SJSA1 (cell line): ENCODE results near the gene MUSK. TPM values are rescaled to one million over a fixed set of nuclear protein-coding genes. Genes with fewer than 3 reads are reported as not detected.
"Not testable (repeated sequence)": the region's sequence is repeated elsewhere in the genome, so short reads cannot be mapped to it uniquely, and the experiment has no call there.

ENCODE experiments used
- DNase-seq, 2 experiments: peaks; one replicate each; pipeline ENCODE4 v3.0.0-alpha.2; 2015 to 2020; ENCODE audit warnings: low spot score in 2 of 2, low read depth in 1 of 2
- H3K27ac ChIP-seq: fragments of 250-450 bp; sonication (Bioruptor Pico); 2 replicates; pipeline ENCODE4 v1.5.1; 2020; ENCODE audit warnings: mild to moderate bottlenecking, moderate library complexity
- H3K27me3 ChIP-seq: fragments of 250-450 bp; sonication (Bioruptor Pico); replicated peaks from 2 replicates; pipeline ENCODE4 v1.5.1; 2020; ENCODE audit warnings: mild to moderate bottlenecking, moderate library complexity
- H3K36me3 ChIP-seq: fragments of 250-450 bp; sonication (Bioruptor Pico); 2 replicates; pipeline ENCODE4 v1.5.1; 2020; ENCODE audit warnings: mild to moderate bottlenecking
- H3K4me1 ChIP-seq: fragments of 250-450 bp; sonication (Bioruptor Pico); replicated peaks from 2 replicates; pipeline ENCODE4 v1.6.1; 2021; ENCODE audit warnings: mild to moderate bottlenecking
- H3K4me3 ChIP-seq: fragments of 250-450 bp; sonication (Bioruptor Pico); 2 replicates; pipeline ENCODE4 v1.5.1; 2020; ENCODE audit warnings: mild to moderate bottlenecking
- H3K9me3 ChIP-seq: fragments of 250-450 bp; sonication (Bioruptor Pico); replicated peaks from 2 replicates; pipeline ENCODE4 v1.5.1; 2020; ENCODE audit warnings: mild to moderate bottlenecking
- total RNA-seq: library from RNA; depleted of rRNA; stranded (reverse); fragments of >200 nt; shearing (Covaris generic); gene quantifications from 2 replicates; pipeline ENCODE4 v1.2.3, GENCODE V29; 2014

Gene MUSK
- total RNA-seq, 1 experiment from 2014 or later = 0.08 TPM

DNA sequence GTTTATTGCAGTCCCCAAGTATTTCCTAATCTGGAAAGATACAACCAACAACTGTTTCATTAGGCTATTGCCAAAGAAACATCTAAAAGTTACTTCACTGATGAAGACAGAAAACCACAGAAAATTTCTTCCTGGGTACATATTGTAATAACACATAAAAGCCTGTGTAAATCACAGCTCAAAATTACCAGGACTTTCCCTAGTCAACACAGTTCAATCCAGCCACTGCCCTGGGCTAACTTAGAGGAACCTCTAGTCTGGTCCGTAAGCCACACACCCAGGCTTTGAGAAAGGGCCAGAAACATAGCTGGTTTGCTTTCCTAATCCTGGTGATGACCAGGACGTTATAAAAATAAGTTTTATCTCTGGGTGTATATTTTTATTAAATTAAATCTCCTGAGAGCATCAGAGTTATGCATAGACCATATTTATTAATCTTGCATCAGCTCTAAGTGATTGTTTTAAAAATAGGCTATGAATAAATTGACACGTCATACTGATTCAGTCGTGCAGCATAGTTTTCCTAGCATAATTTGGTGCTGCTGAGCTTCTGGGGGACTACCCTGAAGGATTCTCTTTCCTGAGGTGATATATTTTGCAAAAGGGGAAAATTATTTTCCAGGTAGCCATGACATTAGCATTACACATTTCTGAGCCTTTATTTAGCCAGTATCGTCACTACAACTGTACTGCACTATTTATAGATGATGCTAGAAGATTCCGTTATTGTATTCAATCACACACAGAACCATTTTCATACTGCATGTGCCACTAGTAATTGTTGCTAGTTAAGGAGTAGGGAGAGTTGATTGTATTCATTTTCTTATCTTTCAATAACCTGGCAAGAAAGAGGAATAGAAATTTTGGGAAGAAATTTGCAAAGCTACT, 12.6 kb upstream of the MUSK start:
- no peaks in the 10 kb centered on the region for H3K36me3 ChIP-seq
- DNase-seq = no peak
- H3K4me1 ChIP-seq = peaks cover 9% of the 10 kb centered on the region
- no peaks in the 10 kb centered on the region for H3K27me3 ChIP-seq
- no peaks in the 10 kb centered on the region for H3K9me3 ChIP-seq
- no peak overlapping the region for H3K27ac ChIP-seq
- no peak overlapping the region for H3K4me3 ChIP-seq

DNA sequence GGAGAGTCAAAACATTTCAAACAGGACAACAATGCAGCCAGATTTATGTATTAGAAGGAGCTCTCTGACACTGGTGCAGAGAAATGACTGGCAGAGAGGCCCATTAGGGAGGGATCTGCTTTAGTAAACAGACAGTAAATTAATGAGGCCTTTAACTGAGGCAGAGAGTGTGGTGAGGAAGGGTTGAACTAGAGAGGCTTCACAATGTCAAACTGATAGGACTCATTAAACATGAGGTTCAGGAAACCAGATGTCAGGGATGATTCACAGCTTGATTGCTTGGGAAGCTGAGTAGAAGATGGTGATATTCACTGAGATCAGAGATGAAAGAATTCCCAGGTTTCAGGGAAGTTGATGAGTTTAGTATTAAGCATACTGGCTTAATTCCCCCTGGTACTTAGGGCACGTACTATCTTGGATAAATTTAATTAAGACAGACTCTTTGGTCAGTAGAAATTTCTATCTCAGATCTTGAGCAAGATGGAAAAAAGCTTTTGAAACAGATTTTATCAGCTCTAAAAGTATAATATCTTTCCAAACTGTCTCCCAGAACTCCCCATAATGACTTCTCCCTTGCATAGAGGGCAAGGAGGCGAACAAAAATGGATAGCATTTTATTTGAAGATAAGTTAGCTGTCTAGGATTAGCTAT, 8.6 kb upstream of the MUSK start:
- Histone ChIP-seq H3K4me1 (no peaks in the 10 kb centered on the region), H3K27me3 (no peaks in the 10 kb centered on the region), H3K9me3 (no peaks in the 10 kb centered on the region), H3K27ac (no peak overlapping the region), H3K4me3 (no peak overlapping the region), H3K36me3 (no peaks in the 10 kb centered on the region)
- no peak for DNase-seq

DNA sequence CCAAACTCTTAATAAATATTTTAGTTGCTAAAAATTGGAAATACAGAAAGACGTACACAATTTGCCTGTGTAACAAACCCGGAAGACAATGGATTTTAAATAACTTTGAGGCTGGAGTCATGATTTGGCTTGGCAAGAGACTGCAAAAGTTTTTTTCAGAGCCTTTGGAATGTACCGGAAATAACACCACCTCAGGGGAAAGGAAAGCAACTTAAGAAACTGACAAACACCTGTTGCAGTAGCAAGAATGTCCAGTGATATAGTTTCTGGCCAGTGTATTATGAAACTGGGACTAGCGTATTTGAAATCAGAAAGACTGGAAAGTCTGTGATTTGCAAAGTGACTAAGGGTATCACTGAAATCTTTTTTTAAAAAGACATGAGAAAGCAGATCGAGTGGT, 842 bp downstream of the MUSK start:
- no peak overlapping the region for H3K27ac ChIP-seq
- no peaks in the 10 kb centered on the region for H3K36me3 ChIP-seq
- H3K9me3 ChIP-seq = no peaks in the 10 kb centered on the region
- H3K27me3 ChIP-seq = no peaks in the 10 kb centered on the region
- peaks cover 6% of the 10 kb centered on the region for H3K4me1 ChIP-seq
- no peak for DNase-seq
- H3K4me3 ChIP-seq = no peak overlapping the region

DNA sequence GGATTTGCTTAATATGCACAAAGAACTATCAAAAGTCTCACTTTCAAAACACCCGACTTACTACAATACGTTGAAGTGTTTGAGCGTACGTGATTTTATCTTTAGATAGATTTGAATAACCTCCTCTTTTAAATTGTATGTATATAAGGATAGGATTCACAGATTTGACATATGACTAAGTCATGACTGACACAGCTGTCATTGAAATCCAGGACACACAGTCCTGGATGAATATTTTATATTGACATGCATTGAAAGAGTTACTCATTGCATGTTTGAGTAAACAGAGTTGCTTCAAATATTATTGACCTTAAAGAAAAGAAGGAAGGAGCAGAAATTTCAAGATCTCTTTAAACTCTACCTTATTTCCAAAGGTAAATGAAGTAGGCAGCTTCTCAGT, 3.3 kb downstream of the MUSK start:
- Histone ChIP-seq H3K36me3 (no peaks in the 10 kb centered on the region), H3K4me3 (no peak overlapping the region), H3K4me1 (peaks cover 6% of the 10 kb centered on the region), H3K9me3 (no peaks in the 10 kb centered on the region), H3K27ac (no peak overlapping the region), H3K27me3 (no peaks in the 10 kb centered on the region)
- DNase-seq = no peak

DNA sequence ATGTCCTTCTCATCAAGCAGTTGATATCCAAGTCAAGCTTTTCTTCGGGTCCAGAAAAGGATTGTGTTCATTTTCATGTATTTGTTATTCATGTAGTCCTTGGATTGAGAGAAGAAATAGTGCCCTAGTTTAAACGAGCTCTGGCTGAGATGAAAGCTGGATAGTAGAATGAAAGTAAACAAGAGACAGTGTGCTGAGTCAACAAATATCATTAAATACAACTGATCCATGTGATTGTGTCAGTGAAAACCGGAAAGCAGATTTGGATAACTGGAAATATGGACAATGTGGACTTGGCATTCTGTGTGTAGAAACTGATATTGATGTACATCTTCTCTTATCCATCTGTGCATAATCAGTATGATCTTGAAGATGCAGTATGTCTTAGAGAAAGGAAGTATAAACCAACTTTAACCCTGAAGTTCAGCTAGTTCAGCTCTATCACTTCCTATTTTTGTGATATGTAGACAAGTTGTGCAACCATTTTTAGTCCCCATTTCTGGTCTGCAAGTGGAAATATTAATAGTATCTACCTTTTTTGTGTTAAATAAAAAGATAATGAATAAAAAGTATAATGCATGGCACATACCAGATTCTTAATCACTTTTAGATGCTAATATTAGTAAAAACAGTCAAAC, 4.4 kb downstream of the MUSK start:
- Histone ChIP-seq H3K4me1 (peaks cover 6% of the 10 kb centered on the region), H3K4me3 (no peak overlapping the region), H3K36me3 (no peaks in the 10 kb centered on the region), H3K27ac (no peak overlapping the region), H3K9me3 (no peaks in the 10 kb centered on the region), H3K27me3 (no peaks in the 10 kb centered on the region)
- no peak for DNase-seq

DNA sequence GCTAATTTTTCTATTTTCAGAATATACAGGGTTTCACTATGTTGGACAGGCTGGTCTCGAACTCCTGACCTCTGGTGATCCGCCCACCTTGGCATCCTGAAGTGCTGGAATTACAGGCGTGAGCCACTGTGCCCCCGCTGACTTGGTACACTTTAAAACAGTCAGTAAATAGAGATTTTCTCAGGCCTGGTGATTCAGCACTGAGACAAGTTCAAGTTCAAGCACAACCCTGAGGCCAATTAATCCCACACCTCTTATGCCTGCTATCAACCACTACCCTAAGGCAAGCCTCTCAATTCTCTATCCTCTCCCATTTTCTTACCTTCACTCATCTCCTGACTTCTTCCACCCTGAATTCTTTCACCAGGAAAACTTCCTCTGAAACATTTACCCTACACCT, 18.9 kb downstream of the MUSK start:
- no peak for DNase-seq
- no peak overlapping the region for H3K27ac ChIP-seq
- no peaks in the 10 kb centered on the region for H3K27me3 ChIP-seq

DNA sequence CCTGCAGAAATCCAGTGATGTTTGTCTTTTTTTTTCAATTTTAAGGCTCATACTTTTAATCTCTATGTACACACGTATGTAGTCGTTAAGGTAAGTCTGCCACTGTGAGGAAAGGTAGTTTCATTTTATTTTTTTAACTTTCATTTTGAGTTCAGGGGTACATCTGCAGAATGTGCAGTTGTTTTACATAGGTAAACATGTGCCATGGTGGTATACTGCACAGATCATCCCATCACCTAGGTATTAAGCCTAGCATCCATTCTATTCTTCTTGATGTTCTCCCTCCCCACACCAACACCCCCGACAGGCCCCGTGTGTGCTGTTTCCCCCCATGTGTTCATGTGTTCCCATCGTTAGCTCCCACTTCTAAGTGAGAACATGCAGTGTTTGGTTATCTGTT, 19.7 kb downstream of the MUSK start:
- no peak overlapping the region for H3K4me3 ChIP-seq
- H3K27me3 ChIP-seq = no peaks in the 10 kb centered on the region
- no peak for DNase-seq
- H3K36me3 ChIP-seq = no peaks in the 10 kb centered on the region
- H3K27ac ChIP-seq = no peak overlapping the region
- H3K9me3 ChIP-seq = no peaks in the 10 kb centered on the region
- no peaks in the 10 kb centered on the region for H3K4me1 ChIP-seq

More for the DNA sequence above, 18.9 kb downstream of the MUSK start:
- Histone ChIP-seq H3K4me3 (no peak overlapping the region), H3K4me1 (no peaks in the 10 kb centered on the region), H3K9me3 (no peaks in the 10 kb centered on the region), H3K36me3 (no peaks in the 10 kb centered on the region)

DNA sequence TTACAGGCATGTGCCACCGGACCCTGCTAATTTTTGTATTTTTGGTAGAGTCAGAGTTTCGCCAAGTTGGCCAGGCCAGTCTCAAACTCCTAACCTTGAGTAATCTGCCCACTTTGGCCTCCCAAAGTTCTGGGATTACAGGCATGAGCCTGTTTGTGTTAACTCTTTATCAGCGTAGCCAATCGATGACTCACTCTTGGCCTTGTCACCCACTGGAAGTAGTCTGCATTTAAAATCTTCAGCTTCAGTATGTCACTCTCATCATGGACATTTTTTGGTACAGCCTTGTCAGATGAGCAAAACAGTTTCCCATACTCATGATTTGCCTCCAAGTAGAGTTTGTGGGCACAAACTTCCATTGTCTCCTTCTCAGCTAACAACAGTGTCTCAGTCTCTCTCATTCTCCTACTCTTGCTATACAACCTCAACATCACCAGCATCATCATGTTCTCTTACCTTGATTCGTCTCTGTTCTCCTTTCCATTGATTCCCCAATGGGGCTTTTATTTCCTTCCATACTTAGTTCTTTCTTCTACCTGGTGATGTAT, 22.5 kb downstream of the MUSK start:
- Histone ChIP-seq H3K27ac (no peak overlapping the region), H3K27me3 (no peaks in the 10 kb centered on the region), H3K4me3 (no peak overlapping the region), H3K36me3 (no peaks in the 10 kb centered on the region), H3K9me3 (no peaks in the 10 kb centered on the region), H3K4me1 (no peaks in the 10 kb centered on the region)
- no peak for DNase-seq

DNA sequence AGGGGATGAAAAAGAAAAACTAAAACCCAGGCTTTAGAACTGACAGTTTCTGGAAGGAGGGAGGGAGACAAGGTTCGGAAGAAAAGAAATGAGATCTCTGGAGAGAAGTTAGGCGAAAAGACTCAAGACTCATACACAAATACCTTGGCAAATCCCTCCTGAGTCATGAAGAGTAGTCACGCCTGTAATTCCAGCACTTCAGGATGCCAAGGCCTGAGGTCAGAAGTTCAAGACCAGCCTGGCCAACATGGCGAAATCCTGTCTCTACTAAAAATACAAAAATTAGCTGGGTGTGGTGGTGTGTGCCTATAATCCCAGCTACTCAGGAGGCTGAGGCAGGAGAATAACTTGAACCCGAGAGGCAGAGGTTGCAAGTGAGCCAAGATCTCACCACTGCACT, 27.3 kb downstream of the MUSK start:
- H3K27ac ChIP-seq, DNase-seq, H3K27me3 ChIP-seq, H3K9me3 ChIP-seq, H3K4me3 ChIP-seq, H3K36me3 ChIP-seq, H3K4me1 ChIP-seq: not testable (repeated sequence)

DNA sequence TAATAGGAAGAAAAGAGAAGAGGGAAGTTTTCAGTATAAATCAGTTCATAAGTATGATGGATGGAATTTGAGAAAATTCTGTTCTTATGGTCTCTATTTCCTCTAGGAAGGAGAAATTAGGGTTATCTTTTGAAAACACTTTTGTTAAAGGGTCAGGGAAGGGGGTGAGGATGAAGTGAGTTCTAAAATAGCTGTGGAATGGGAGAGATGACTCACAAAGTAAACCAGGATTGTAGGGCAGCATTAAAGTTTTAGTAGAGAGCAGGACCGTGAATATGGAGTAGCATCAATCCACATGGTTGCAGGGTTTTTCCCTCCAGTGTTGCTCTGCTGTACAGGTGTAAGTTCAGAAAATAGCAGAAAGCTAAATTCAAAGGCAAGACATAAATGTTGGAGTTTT, 32.4 kb downstream of the MUSK start:
- no peaks in the 10 kb centered on the region for H3K27me3 ChIP-seq
- peaks cover 9% of the 10 kb centered on the region for H3K4me1 ChIP-seq
- no peaks in the 10 kb centered on the region for H3K36me3 ChIP-seq
- H3K4me3 ChIP-seq = no peak overlapping the region
- no peaks in the 10 kb centered on the region for H3K9me3 ChIP-seq
- peak in 1 of 2 experiments; percentile 25 for DNase-seq
- H3K27ac ChIP-seq = no peak overlapping the region

DNA sequence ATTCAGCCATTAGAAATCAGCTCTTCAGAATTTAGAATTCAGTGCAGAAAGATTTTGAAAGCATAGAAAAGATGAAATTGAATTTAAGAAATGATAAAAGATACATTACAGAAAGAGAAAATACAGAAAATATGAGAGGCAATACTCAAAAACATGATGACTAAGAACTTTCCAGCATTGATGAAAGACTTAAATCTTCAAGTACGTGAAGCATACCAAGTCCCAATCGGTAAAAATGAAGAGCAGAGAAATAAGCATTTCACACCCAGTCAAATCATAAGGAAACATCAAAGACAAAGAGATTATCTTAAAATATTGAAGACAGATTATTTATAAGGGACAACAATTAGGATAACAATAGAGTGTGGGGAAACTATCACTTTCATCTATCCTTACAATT, 35.1 kb downstream of the MUSK start:
- Histone ChIP-seq H3K4me3 (no peak overlapping the region), H3K4me1 (peaks cover 9% of the 10 kb centered on the region), H3K27ac (no peak overlapping the region), H3K27me3 (no peaks in the 10 kb centered on the region), H3K9me3 (no peaks in the 10 kb centered on the region), H3K36me3 (no peaks in the 10 kb centered on the region)
- no peak for DNase-seq

DNA sequence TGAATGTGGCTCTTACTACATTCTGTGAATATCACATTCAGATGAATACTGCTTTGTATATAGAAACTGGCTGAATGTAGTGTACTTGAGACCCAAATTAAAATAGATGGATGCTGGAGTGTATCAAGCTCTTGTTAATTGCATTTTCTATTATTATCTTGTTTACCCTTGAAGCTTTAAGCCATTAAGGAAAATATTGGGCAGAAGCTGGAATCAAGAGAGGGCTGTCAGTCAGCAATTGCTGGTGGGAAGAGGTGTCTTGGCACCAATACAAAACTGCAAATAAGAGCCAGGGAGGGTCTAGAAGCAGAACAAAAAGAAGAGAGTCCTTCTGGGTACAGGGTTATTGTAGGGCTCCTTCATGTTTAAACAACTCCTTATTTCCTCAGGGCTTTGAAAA, 38.8 kb downstream of the MUSK start:
- H3K4me1 ChIP-seq = no peaks in the 10 kb centered on the region
- no peaks in the 10 kb centered on the region for H3K9me3 ChIP-seq
- no peak overlapping the region for H3K27ac ChIP-seq
- H3K27me3 ChIP-seq = no peaks in the 10 kb centered on the region
- no peaks in the 10 kb centered on the region for H3K36me3 ChIP-seq
- no peak for DNase-seq
- H3K4me3 ChIP-seq = no peak overlapping the region

DNA sequence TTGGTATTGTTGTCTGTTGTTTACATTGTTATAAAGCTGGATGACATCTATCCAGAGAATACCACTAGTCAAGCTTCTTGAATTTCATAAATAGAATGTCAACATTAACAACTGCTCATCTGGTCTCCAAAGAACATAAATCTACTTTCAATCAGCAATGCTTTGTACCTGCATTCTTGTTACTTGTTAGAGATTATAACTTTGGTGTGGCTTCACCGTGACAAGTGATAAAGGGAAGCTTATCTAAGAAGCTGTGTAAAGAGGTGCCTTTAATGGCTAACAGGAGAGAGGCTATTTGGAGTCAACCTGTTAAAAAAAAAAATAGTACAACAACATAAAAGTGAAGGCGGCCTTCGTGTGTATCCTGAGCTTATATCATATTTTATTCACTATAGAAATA, 41.8 kb downstream of the MUSK start:
- H3K9me3 ChIP-seq = no peaks in the 10 kb centered on the region
- no peaks in the 10 kb centered on the region for H3K4me1 ChIP-seq
- no peak for DNase-seq
- no peak overlapping the region for H3K4me3 ChIP-seq
- no peaks in the 10 kb centered on the region for H3K36me3 ChIP-seq
- no peaks in the 10 kb centered on the region for H3K27me3 ChIP-seq
- H3K27ac ChIP-seq = no peak overlapping the region

DNA sequence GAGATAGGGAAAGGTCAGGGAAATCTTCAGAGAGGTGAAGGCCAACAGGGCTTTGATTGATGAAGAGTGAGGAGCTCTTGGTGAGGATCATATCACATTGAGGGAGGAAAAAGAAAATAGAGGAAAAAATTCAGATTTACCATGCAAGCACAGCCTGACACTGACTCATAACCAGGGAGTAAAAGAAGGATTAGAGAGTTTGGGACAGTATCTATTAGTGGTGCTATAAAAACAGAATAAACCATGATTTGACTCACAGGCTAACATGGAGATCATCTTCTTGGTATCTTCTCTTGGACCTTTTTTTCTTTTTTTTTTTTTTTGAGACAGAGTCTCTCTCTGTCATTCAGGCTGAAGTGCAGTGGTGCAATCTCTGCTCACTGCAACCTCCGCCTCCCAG, 44.4 kb downstream of the MUSK start:
- no peaks in the 10 kb centered on the region for H3K4me1 ChIP-seq
- H3K4me3 ChIP-seq = no peak overlapping the region
- DNase-seq = no peak
- no peaks in the 10 kb centered on the region for H3K36me3 ChIP-seq
- no peak overlapping the region for H3K27ac ChIP-seq
- no peaks in the 10 kb centered on the region for H3K27me3 ChIP-seq
- H3K9me3 ChIP-seq = no peaks in the 10 kb centered on the region
